Hepatocyte (in vitro differentiated cells): Measurements from ENCODE around the gene NECAB2.

Experiments used
- EZH2 ChIP-seq: fragments of 200-600 bp; sonication (generic); IDR thresholded peaks from 2 replicates; pipeline ENCODE4 v1.6.1; 2016; ENCODE audit warnings: antibody characterized with exemption, mild to moderate bottlenecking, borderline replicate concordance
- EZH2phosphoT487 ChIP-seq: fragments of 200-600 bp; sonication (generic); IDR thresholded peaks from one replicate; pipeline ENCODE4 v1.6.1; 2018; ENCODE audit warnings: antibody characterized with exemption, mild to moderate bottlenecking, low read depth, moderate library complexity; ENCODE audit not compliant: unreplicated experiment, severe bottlenecking
- TF ChIP-seq, protein P1 (sequence below): fragments of 200-600 bp; sonication (generic); IDR thresholded peaks from 2 replicates; pipeline ENCODE4 v1.5.1; 2016; ENCODE audit warnings: antibody characterized with exemption, mild to moderate bottlenecking; ENCODE audit not compliant: poor library complexity

DNA sequence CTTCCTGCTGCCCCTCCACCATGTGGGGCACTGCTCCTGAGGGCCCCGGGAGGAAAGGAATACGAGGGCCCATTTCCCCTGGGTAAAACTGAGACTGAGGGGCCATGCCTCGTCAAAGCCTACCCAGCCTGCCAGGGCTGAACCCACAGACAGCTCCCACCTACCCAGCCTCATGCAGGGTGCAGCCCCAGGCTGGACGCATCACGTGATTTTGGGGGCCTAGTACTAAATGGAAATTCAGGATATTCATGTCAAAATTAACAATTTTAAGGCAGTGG, 18.4 kb upstream of the NECAB2 start:
- TF ChIP-seq, protein P1, sequence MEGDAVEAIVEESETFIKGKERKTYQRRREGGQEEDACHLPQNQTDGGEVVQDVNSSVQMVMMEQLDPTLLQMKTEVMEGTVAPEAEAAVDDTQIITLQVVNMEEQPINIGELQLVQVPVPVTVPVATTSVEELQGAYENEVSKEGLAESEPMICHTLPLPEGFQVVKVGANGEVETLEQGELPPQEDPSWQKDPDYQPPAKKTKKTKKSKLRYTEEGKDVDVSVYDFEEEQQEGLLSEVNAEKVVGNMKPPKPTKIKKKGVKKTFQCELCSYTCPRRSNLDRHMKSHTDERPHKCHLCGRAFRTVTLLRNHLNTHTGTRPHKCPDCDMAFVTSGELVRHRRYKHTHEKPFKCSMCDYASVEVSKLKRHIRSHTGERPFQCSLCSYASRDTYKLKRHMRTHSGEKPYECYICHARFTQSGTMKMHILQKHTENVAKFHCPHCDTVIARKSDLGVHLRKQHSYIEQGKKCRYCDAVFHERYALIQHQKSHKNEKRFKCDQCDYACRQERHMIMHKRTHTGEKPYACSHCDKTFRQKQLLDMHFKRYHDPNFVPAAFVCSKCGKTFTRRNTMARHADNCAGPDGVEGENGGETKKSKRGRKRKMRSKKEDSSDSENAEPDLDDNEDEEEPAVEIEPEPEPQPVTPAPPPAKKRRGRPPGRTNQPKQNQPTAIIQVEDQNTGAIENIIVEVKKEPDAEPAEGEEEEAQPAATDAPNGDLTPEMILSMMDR, result no peak
- TF ChIP-seq EZH2 (no peak), EZH2phosphoT487 (no peak)
